HCT116 (cell line): Measurements from ENCODE around the gene TRAPPC1.

ENCODE experiments used
- CBX3 ChIP-seq: IDR thresholded peaks from 2 replicates; pipeline ENCODE4 v1.6.1; 2012; ENCODE audit warnings: low read depth
- EZH2phosphoT487 ChIP-seq: fragments of 200-600 bp; IDR thresholded peaks from 2 replicates; pipeline ENCODE4 v1.6.1; 2018; ENCODE audit warnings: antibody characterized with exemption, borderline replicate concordance
- JUND ChIP-seq: IDR thresholded peaks from 2 replicates; pipeline ENCODE4 v1.6.1; 2012
- POLR2A ChIP-seq: IDR thresholded peaks from 2 replicates; pipeline ENCODE4 v1.7.0; 2011; ENCODE audit warnings: borderline replicate concordance; ENCODE audit not compliant: insufficient read depth, insufficient read length; ENCODE audit errors: extremely low read depth
- POLR2AphosphoS5 ChIP-seq: IDR thresholded peaks from 2 replicates; pipeline ENCODE4 v1.6.1; 2011; ENCODE audit warnings: mild to moderate bottlenecking, low read depth, low read length, moderate library complexity
- RAD21 ChIP-seq: IDR thresholded peaks from 2 replicates; pipeline ENCODE4 v1.6.1; 2012; ENCODE audit warnings: low read depth, mild to moderate bottlenecking
- SIN3A ChIP-seq: IDR thresholded peaks from 2 replicates; pipeline ENCODE4 v1.6.1; 2012; ENCODE audit warnings: low read depth
- TCF7L2 ChIP-seq: IDR thresholded peaks from 2 replicates; pipeline ENCODE4 v1.7.0; 2011; ENCODE audit warnings: borderline replicate concordance, inconsistent platforms; ENCODE audit not compliant: insufficient read depth, insufficient read length; ENCODE audit errors: extremely low read depth
- TF ChIP-seq, protein P1 (sequence below), 3 experiments: fragments of 200-600 bp in 1 of 3; sonication (generic) in 1 of 3; IDR thresholded peaks in 2 of 3; conservative IDR thresholded peaks in 1 of 3; 2 replicates each; pipeline ENCODE4 v1.5.1; 2012 to 2017; ENCODE audit warnings: low read depth in 2 of 3, low read length in 2 of 3, antibody characterized with exemption in 1 of 3, borderline replicate concordance in 1 of 3, control low read depth in 1 of 3, mild to moderate bottlenecking in 1 of 3, mixed read lengths in 1 of 3, mixed run types in 1 of 3, moderate library complexity in 1 of 3; ENCODE audit not compliant: insufficient read depth in 1 of 3

DNA sequence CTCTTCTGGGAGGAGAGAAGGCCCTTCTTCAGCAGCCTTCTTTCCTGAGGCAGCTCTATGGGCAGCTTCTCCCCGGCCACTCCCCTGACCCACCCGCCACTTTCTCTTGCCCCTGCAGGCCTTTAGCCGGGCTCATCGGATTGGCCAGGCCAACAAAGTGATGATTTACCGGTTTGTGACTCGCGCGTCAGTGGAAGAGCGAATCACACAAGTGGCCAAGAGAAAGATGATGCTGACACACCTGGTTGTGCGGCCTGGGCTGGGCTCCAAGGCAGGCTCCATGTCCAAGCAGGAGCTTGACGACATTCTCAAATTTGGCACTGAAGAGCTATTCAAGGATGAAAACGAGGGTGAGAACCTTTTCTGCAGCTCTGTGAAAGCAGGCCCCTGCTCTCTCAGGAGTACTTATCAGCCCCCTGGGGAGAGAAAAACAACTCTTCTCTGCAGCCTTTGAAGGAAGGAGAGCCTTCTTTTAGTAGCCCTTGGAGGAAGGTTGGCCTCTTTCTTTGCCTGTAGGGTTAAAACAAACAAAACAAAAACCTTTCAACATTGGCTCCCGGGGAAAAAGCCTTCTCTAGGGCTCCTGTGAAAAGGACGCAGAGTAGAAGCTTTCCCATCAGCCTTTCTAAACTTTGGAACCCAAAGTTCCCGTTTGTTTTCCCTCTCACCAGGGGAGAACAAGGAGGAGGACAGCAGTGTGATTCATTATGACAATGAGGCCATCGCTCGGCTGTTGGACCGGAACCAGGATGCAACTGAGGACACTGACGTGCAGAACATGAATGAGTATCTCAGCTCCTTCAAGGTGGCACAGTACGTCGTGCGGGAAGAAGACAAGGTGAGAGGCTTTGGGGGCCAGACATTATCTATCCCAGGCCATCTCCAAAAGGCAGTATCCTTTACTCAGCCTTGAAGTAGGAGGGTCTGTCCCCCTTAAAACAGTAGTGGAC lies 28.3 kb downstream of the TRAPPC1 start:
- TF ChIP-seq, protein P1, sequence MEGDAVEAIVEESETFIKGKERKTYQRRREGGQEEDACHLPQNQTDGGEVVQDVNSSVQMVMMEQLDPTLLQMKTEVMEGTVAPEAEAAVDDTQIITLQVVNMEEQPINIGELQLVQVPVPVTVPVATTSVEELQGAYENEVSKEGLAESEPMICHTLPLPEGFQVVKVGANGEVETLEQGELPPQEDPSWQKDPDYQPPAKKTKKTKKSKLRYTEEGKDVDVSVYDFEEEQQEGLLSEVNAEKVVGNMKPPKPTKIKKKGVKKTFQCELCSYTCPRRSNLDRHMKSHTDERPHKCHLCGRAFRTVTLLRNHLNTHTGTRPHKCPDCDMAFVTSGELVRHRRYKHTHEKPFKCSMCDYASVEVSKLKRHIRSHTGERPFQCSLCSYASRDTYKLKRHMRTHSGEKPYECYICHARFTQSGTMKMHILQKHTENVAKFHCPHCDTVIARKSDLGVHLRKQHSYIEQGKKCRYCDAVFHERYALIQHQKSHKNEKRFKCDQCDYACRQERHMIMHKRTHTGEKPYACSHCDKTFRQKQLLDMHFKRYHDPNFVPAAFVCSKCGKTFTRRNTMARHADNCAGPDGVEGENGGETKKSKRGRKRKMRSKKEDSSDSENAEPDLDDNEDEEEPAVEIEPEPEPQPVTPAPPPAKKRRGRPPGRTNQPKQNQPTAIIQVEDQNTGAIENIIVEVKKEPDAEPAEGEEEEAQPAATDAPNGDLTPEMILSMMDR (IDR thresholded peaks at IDR 0.05 in 2 of 3, conservative IDR thresholded peaks at IDR 0.05 in 1 of 3; ENCODE audit: borderline replicate concordance in 1 of 3, insufficient read depth in 1 of 3, low read depth in 2 of 3, low read length in 2 of 3), result no peak
- TF ChIP-seq POLR2A, result no peak
- TF ChIP-seq CBX3, result no peak
- no peak for TF ChIP-seq POLR2AphosphoS5
- TF ChIP-seq RAD21, result no peak
- no peak for TF ChIP-seq EZH2phosphoT487
- TF ChIP-seq SIN3A, result no peak
- TF ChIP-seq JUND, result no peak
- TF ChIP-seq TCF7L2, result no peak
